DND-41 (cell line): ENCODE measurements around the gene TINCR.

Experiments used
- ATAC-seq: fragments of 200-7000 bp; cut with Tn5 transposase; 3 replicates; pipeline ENCODE4 v1.9.1; 2021; ENCODE audit warnings: low read depth; ENCODE audit not compliant: insufficient read depth
- DNase-seq: peaks from one replicate; pipeline ENCODE4 v3.0.0-alpha.2; 2020
- H2AFZ ChIP-seq: 2 replicates; pipeline ENCODE4 v1.6.0; 2012; ENCODE audit warnings: low read depth, low read length
- H3K27ac ChIP-seq: 2 replicates; pipeline ENCODE4 v1.5.1; 2012; ENCODE audit warnings: low read length, inconsistent platforms
- H3K27me3 ChIP-seq: fragments of 200-600 bp; sonication (generic); 2 replicates; pipeline ENCODE4 v1.6.0; 2012; ENCODE audit warnings: low read length, mild to moderate bottlenecking, inconsistent platforms; ENCODE audit not compliant: insufficient read depth, poor library complexity
- H3K36me3 ChIP-seq: 2 replicates; pipeline ENCODE4 v1.5.1; 2012; ENCODE audit warnings: low read length, inconsistent platforms; ENCODE audit not compliant: insufficient read depth
- H3K4me1 ChIP-seq: 2 replicates; pipeline ENCODE4 v1.5.1; 2012; ENCODE audit warnings: mild to moderate bottlenecking, low read length; ENCODE audit not compliant: insufficient read depth
- H3K4me2 ChIP-seq: 2 replicates; pipeline ENCODE4 v1.6.0; 2012; ENCODE audit warnings: mild to moderate bottlenecking, moderate library complexity, low read length, inconsistent platforms; ENCODE audit not compliant: insufficient read depth
- H3K4me3 ChIP-seq, 2 experiments: fragments of 200-600 bp in 1 of 2; shearing (Covaris generic) in 1 of 2; 2 replicates each; pipeline ENCODE4 v1.5.1; 2012 to 2016; ENCODE audit warnings: inconsistent platforms in 2 of 2, low read length in 2 of 2, mild to moderate bottlenecking in 2 of 2, low read depth in 1 of 2, moderate library complexity in 1 of 2
- H3K79me2 ChIP-seq: 2 replicates; pipeline ENCODE4 v1.6.0; 2012; ENCODE audit warnings: low read length, inconsistent platforms; ENCODE audit not compliant: insufficient read depth
- H3K9ac ChIP-seq: 2 replicates; pipeline ENCODE4 v1.6.0; 2012; ENCODE audit warnings: low read depth, mild to moderate bottlenecking, inconsistent platforms, low read length, moderate library complexity
- H3K9me3 ChIP-seq: 2 replicates; pipeline ENCODE4 v1.5.1; 2012; ENCODE audit warnings: low read length, moderate library complexity, mild to moderate bottlenecking, inconsistent platforms; ENCODE audit not compliant: insufficient read depth, severe bottlenecking
- H4K20me1 ChIP-seq: 2 replicates; pipeline ENCODE4 v1.6.0; 2012; ENCODE audit warnings: low read length; ENCODE audit not compliant: insufficient read depth
- CTCF ChIP-seq: IDR thresholded peaks from 2 replicates; pipeline ENCODE4 v1.5.1; 2012; ENCODE audit warnings: borderline replicate concordance, low read length, moderate library complexity, mild to moderate bottlenecking; ENCODE audit not compliant: poor library complexity, severe bottlenecking; ENCODE audit errors: extremely low read depth
- EZH2 ChIP-seq: IDR thresholded peaks from 3 replicates; pipeline ENCODE4 v1.6.1; 2012; ENCODE audit warnings: borderline replicate concordance, low read depth, mild to moderate bottlenecking, moderate library complexity, low read length, inconsistent platforms; ENCODE audit not compliant: severe bottlenecking

Gene TINCR

GRCh38 chr19:5579286-5579685 lies 11.5 kb upstream of the TINCR start:
- H3K36me3 ChIP-seq, result peaks cover 13% of the 10 kb centered on the region
- no peak overlapping the region for H3K4me2 ChIP-seq
- H4K20me1 ChIP-seq, result peaks cover 6% of the 10 kb centered on the region; the same call in 1 of the 2 replicates
- no peak for ATAC-seq
- no peak overlapping the region for H2AFZ ChIP-seq
- no peak overlapping the region for H3K9ac ChIP-seq
- H3K9me3 ChIP-seq, result no peaks in the 10 kb centered on the region
- no peaks in the 10 kb centered on the region for H3K27me3 ChIP-seq
- peaks cover 8% of the 10 kb centered on the region for H3K4me1 ChIP-seq
- H3K27ac ChIP-seq, result no peak overlapping the region
- no peak overlapping the region for H3K4me3 ChIP-seq
- TF ChIP-seq EZH2, result no peak
- TF ChIP-seq CTCF, result no peak
- no peak for DNase-seq
- H3K79me2 ChIP-seq, result no peaks in the 10 kb centered on the region

GRCh38 chr19:5578097-5578846 lies 10.5 kb upstream of the TINCR start:
- Histone ChIP-seq H3K27ac (no peak overlapping the region), H3K36me3 (peaks cover 13% of the 10 kb centered on the region), H3K4me3 (no peak overlapping the region), H4K20me1 (peaks cover 6% of the 10 kb centered on the region; the same call in 1 of the 2 replicates), H3K4me2 (peak overlapping the region; percentile 55), H3K9me3 (no peaks in the 10 kb centered on the region), H3K27me3 (no peaks in the 10 kb centered on the region), H3K4me1 (peaks cover 8% of the 10 kb centered on the region), H2AFZ (peak overlapping the region; percentile 38; the same call in 1 of the 2 replicates), H3K79me2 (no peaks in the 10 kb centered on the region), H3K9ac (peak overlapping the region; percentile 16; the same call in 1 of the 2 replicates)
- ATAC-seq, result peak; percentile 95
- peak; percentile 79 for DNase-seq
- TF ChIP-seq EZH2 (no peak), CTCF (peak; percentile 97)

- no peaks in the 10 kb centered on the region for H3K79me2 ChIP-seq
- no peak overlapping the region for H3K27ac ChIP-seq
- H4K20me1 ChIP-seq, result peaks cover 6% of the 10 kb centered on the region; the same call in 1 of the 2 replicates
- no peaks in the 10 kb centered on the region for H3K36me3 ChIP-seq
- H3K4me3 ChIP-seq, result no peak overlapping the region
- H3K9ac ChIP-seq, result no peak overlapping the region
- ATAC-seq (no peak), DNase-seq (no peak)
- no peak for TF ChIP-seq CTCF
- no peak for TF ChIP-seq EZH2
- peaks cover 8% of the 10 kb centered on the region for H3K4me1 ChIP-seq
- H3K9me3 ChIP-seq, result no peaks in the 10 kb centered on the region
- no peaks in the 10 kb centered on the region for H3K27me3 ChIP-seq
- no peak overlapping the region for H3K4me2 ChIP-seq
- H2AFZ ChIP-seq, result no peak overlapping the region
These were observed 7.8 kb upstream of the TINCR start for GRCh38 chr19:5575590-5575989.
